Cerebellar cortex (tissue), 1 donor: ENCODE measurements around the gene SNED1.

Source experiments
- DNase-seq: peaks from one replicate; pipeline ENCODE4 v3.0.0-alpha.2; 2015; ENCODE audit warnings: low spot score

The SNED1 gene

GRCh38 chr2:241030333-241030680, 31.9 kb downstream of the SNED1 start:
- DNase-seq: no peak

GRCh38 chr2:241030883-241031282, 32.5 kb downstream of the SNED1 start:
- DNase-seq: no peak

GRCh38 chr2:241031436-241032165, 33.2 kb downstream of the SNED1 start:
- no peak for DNase-seq

- DNase-seq: no peak
Measured at GRCh38 chr2:241033336-241033987, 35.0 kb downstream of the SNED1 start.

GRCh38 chr2:241033994-241034393, 35.6 kb downstream of the SNED1 start:
- no peak for DNase-seq

- no peak for DNase-seq
Measured at GRCh38 chr2:241034490-241035141, 36.2 kb downstream of the SNED1 start.

- peak; percentile 15 for DNase-seq
Measured at GRCh38 chr2:241035142-241035817, 36.9 kb downstream of the SNED1 start.

- peak; percentile 21 for DNase-seq
Measured at GRCh38 chr2:241035818-241036396, 37.5 kb downstream of the SNED1 start.

- DNase-seq: no peak
Measured at GRCh38 chr2:241036397-241036963, 38.1 kb downstream of the SNED1 start.

GRCh38 chr2:241036964-241037421, 38.6 kb downstream of the SNED1 start:
- DNase-seq: no peak

GRCh38 chr2:241037498-241037897, 39.1 kb downstream of the SNED1 start:
- DNase-seq: no peak

- no peak for DNase-seq
Measured at GRCh38 chr2:241038374-241039180, 40.2 kb downstream of the SNED1 start.

- no peak for DNase-seq
Measured at GRCh38 chr2:241039416-241039815, 41.0 kb downstream of the SNED1 start.

- no peak for DNase-seq
Measured at GRCh38 chr2:241040081-241040803, 41.8 kb downstream of the SNED1 start.

- DNase-seq: no peak
Measured at GRCh38 chr2:241041589-241042158, 43.3 kb downstream of the SNED1 start.

GRCh38 chr2:241043581-241043980, 45.2 kb downstream of the SNED1 start:
- no peak for DNase-seq

GRCh38 chr2:241047253-241048010, 49.0 kb downstream of the SNED1 start:
- DNase-seq: no peak

- no peak for DNase-seq
Measured at GRCh38 chr2:241048149-241048948, 49.9 kb downstream of the SNED1 start.
